ENCODE results near the gene LRCOL1.

The LRCOL1 gene

DNA sequence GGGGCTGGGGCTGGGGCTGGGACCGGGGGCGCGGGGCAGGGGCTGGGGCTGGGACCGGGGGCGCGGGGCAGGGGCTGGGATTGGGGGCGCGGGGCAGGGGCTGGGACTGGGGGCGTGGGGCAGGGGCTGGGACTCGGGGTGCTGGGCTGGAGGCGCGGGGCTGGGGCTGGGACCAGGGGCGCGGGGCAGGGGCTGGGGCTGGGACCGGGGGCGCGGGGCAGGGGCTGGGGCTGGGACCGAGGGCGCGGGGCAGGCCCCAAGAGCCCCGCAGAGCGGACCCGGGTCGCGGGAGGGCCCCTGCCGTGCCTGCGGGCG lies 8.6 kb upstream of the LRCOL1 start:
- no peak for DNase-seq (ENCODE audit: low read depth in 2 of 2)

DNA sequence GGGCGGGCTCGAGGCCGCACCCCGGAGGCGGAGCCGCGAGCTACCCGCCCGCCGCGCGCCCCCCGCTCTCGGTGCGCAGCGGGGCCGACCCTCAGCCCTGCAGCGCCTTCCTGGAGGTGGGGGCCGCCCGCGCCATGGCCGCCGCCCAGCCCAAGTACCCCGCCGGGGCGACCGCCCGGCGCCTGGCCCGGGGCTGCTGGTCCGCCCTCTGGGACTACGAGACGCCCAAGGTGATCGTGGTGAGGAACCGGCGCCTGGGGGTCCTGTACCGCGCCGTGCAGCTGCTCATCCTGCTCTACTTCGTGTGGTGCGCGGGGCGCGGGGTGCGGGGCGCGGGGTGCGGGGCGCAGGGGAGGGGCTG lies 8.3 kb upstream of the LRCOL1 start, which contains the start of gene P2RX2:
P2RX2 (plus strand) TSS at position 94 of the 361 bp plus-strand sequence; CDS start at position 135, 41 bp downstream.
- no peak for DNase-seq (ENCODE audit: low read depth in 2 of 2)

DNA sequence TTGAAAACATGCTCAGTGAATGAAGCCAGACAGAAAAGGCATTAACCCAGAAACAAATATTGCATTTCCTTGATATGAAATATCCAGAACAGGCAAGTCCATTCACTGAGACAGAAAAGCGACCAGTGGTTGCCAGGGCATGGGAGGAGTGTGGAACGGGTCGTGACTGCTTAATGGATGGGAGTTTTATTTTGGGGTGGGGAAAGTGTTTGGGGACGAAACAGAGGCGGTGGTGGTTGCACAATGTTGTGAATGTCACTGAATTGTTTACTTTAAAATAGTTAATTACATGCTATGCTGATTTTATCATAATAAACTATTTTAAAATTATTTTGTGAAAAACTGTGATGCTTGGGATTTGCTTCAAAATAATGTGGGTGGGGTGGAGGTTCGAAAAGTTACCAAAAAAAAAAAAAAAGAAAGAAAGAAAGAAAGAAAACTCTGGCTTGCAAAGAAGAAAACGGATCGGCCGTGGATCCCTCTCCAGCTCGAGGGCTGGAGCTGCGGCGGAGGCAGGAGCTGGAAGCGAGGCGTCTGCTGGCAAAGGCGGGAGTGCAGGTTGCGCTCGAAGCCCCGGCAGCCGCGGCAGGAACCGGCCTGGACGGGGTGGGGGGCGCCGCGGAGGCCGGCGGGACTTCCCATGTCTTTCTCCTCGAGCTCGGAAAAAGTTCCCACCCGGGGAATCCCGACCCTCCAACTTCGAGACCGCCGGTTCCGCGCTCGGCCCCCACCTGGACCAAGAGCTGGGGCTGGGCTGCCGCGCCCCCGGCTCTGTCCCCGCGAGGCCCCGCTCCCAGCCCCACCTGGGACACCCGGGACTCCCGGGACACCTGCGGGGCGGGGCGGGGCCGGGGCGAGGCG lies 7.7 kb upstream of the LRCOL1 start:
- DNase-seq (ENCODE audit: low read depth in 2 of 2), result no peak

DNA sequence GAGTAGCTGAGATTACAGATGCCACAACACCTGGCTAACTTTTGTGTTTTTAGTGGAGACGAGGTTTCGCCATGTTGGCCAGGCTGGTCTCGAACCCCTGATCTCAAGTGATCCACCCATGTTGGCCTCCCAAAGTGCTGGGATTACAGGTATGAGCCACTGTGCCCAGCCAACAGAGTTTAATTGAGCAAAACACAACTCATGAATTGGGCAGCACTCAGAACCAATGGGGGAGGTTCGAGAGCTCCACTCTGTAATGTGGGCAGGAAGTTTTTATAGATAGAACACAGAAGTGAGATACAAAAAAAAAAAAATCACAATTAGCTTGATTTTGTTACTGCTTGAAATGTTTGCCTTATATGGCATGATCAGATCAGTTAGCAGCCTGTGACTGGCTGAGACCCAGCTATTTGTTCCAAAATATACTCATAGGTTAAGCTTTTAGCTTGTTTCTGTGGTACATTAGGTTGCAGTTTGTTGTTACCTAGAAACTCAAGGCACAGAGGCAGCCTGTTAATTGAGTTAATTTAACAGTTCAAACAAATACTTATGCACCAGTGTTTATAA lies 6.8 kb upstream of the LRCOL1 start:
- DNase-seq (ENCODE audit: low read depth in 2 of 2), result no peak

DNA sequence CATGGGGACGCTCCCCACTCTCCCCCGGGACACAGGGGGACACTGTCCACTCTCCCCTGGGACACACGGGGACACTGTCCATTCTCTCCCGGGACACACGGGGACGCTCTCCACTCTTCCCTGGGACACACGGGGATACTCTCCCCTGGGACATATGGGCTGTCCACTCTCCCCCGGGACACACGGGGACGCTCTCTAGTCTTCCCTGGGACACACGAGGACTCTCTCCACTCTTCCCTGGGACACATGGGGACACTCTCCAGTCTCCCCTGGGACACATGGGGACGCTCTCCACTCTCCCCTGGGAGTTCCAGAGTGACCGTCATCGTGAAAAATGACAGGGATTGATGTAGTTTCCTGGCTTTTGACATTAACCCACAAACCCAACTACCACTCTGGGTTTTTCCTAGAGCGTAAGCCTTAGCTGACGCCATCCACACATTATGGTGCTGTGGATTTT lies 5.2 kb upstream of the LRCOL1 start:
- no peak for DNase-seq (ENCODE audit: low read depth in 2 of 2)

DNA sequence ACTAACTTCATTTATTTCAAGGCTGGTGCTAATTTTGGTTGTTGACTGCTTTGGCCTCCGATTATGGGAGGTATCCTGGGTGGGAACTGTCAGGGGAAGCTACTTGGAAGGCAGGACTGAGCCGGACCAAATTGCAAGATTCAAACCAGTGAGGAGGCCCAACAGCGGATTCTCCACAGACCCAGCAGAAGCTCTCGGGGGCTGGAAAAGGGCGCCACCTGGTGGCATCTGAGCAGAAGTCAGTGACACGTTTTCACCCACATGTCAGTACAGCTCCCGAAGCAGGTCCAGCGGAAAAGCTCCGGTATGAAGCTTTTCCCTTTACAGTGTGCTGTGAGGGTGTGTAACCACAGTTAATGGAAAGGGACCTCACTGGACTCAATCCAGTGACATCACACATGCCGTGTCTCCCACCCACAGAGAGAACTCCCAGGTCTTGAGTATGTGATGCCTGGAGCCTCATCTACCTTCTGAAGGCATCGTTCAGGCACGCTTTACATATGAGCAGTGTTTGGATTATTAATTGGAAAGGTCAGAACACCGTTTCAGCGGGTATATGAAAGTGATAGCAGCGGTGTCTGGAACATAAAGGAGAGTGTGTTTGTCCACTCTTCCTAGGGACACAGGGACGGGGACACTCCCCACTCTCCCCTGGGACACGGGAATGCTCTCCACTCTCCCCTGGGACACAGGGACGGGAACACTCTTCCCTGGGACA lies 4.6 kb upstream of the LRCOL1 start:
- peak; percentile 65 for DNase-seq (ENCODE audit: low read depth in 2 of 2)

DNA sequence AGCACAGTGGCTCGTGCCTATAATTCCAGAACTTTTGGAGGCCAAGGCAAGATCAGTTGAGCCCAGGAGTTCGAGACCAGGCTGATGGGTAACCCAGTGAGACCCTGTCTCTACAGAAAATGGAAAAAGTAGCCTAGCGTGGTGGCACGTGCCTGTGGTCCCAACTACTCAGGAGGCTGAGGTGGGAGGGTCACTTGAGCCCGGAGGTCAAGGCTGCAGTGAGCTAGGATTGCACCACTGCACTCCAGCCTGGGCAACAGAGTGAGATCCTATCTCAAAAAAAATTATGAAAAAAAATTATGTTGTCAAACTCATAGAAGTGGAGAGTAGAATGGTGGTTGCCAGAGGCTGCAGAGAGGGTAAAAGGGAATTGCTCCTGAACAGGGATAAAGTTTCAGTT lies 3.6 kb upstream of the LRCOL1 start:
- DNase-seq (ENCODE audit: low read depth in 2 of 2), result no peak

DNA sequence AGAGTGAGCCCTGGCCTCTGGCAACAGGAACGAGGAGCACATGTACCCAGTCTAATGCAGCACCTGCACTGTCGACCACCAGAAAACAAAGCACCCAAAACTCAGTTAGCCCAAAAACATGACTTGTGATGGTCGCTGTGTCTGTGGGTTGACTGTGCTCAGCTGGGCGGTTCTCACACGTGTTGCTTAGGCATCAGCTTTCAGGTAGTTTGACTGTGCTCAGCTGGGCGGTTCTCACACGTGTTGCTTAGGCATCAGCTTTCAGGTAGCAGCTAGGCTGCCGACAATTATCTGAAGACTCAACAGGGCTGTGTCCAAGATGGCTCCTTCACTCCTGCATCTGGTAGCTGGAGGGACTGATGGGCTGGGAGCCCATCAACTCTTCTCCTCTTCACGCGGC lies 1.2 kb upstream of the LRCOL1 start:
- no peak for DNase-seq (ENCODE audit: low read depth in 2 of 2)

DNA sequence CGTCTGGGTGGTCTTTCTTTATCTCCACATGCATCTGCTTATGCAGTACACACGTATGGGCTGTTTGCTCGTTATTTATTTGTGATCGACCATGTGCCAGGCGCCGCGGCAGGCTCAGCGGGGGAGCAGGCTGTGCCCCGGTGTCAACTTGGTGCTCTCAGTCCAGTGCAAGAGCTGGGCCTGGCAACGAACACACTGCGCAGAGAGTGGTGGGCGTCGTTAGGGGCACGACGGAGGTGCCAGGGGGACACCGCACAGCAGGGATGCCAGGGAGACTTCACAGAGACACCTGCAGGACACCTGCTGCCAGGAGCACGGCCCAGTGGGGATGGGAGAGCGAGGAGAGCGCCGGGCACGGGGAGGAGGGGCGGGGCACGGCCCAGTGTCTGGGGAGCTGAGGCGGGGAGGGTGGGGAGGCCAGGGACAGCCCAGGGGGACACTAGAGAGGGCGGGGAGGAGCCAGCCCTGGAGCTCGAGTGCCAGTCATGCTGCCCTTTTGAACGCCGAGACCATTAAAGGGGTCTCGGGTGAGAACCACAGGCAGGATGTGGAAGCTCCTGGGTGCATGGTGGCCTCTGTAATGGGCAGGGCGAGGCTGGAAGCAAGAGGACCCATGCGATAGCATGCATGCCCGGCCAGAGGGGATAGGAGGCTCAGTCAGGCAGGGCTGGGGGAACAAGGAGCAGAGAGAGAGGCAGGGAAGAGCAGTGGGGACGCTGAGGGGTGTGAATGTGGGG lies 652 bp upstream of the LRCOL1 start:
- DNase-seq (ENCODE audit: low read depth in 2 of 2), result no peak

DNA sequence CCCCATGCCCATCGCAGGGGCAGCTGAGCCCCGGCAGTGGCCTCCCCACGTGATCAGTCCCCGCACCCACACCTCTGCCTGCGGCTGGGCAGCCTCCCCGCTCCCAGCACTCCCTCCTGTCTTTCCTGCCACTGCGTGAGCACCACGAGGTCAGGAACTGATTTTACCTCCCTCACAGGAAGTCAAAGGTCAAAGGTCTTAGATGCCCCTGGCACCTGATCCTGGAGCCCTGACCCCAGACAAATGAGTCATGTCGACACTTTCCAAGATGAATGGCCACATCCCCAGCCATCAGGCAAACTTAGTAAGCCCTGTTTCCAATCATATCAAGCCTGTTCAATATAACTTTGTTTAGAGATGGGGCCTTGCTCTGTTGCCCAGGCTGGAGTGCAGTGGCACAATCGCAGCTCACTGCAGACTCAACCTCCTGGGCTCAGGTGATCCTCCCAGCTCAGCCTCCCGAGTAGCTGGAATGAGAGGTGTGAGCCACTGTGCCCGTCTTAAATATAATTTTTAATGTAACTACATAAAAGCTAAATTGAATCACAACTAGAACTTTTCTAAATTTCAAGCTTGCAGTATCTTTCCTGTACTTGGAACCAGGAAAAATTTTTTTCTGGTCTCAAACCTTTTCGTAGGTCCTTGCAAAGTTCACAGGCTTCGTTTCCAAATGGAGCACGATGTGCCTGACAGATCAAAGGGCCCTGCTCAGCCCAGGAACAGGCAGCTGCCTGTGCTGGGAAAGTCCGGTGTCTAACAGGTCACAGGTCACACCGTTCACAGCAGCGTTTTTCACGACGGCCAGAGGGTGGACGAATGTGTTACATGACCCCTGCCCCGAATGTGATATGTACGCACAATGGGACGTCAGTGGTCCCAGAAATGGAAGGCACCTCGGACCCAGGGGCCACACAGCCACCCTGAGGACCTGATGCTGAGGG lies 1.9 kb downstream of the LRCOL1 start:
- no peak for DNase-seq (ENCODE audit: low read depth in 2 of 2)

DNA sequence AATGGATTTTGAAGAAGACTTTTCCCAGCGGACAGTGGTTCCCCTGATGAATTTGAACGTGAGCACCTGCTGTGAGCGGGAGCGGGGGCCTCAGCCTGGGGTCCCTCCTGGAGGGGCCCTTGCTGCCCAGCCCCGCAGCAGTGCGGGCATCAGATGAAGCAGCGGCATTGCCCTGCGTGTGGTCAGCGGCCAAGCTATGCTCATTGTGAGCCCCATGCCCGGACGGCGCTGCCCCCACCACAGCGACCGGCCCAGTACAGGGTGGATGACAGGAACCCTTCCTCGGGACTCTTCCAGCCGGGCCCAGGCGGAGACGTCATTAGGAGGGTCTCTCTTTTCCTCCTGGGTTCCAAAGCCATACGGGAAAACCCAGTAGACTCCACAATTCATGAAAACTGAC lies 3.5 kb downstream of the LRCOL1 start:
- DNase-seq (ENCODE audit: low read depth in 2 of 2), result no peak

DNA sequence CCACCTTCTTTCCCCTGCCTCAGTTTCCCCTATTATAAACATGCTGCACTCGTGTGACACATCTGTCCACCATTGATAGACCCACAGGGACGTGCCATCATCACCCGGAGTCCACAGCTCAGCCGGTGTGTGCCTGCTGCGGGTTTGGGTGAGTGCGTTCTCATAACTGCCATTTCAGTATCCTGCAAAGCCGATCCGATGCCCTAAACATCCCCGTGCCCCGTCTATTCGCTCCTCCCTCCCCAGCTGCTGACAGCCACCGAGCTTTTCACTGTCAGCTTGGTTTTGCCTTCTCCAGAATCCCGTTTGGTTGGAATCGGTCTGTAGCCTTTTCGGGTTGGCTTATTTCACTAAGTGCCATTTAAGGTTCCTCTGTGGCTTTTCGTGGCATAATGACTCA lies 3.9 kb downstream of the LRCOL1 start:
- DNase-seq (ENCODE audit: low read depth in 2 of 2), result no peak

DNA sequence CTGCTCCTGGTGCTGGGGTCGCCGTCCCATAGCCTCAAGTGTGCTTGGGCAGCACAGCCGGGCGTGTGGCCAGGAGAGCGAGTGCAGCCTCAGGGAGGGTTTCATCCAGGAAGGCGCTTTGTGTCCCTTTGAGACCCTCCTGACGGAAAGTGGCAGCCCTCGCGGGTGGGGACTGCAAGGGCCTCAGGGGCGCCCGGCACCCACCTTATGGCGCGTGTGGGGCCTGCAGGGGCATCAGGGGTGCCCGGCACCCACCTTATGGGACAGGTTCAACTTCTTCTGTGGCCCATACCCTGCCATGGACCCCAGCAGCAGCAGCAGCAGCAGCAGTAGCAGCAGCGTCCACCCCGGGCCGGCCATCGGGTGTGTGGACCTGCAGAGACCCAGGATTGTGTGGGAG lies 4.5 kb downstream of the LRCOL1 start:
- DNase-seq (ENCODE audit: low read depth in 2 of 2), result no peak

DNA sequence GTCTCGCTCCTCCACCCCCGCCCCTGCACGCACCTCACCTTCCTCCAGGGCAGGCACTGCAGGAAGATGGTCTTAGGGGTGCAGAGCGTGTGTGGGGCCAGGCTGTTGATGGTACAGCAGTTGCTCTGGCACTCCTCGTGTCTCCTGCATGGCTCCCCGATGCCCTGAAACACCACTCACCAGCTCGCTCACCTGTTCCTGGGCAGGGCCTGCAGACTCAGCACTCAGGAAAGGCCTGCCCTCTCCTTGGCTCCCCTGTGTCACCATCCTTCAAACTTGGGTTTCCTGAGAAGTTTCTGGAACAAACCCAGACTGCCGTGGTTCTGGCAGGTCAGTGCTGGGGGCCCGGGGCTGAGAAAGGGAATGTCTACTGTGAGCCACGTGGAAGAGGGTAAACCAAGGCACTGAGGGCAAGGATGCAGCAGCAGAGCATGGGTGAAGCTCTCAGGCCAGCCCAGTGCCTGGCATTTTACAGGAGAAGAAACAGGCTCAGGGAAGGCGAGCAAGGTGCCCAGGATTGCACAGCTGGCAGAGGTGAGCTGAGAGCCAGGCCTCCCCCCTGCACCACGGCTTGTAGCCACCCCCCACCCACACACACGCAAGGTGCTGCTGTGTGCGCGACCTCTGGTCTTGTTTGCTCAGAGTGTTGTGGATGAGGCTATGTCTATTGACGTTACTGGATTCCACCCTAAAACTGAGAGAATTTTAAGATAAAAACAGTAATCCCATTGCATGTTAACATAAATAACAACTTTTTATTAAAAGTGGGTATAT lies 5.5 kb downstream of the LRCOL1 start:
- no peak for DNase-seq (ENCODE audit: low read depth in 2 of 2)

DNA sequence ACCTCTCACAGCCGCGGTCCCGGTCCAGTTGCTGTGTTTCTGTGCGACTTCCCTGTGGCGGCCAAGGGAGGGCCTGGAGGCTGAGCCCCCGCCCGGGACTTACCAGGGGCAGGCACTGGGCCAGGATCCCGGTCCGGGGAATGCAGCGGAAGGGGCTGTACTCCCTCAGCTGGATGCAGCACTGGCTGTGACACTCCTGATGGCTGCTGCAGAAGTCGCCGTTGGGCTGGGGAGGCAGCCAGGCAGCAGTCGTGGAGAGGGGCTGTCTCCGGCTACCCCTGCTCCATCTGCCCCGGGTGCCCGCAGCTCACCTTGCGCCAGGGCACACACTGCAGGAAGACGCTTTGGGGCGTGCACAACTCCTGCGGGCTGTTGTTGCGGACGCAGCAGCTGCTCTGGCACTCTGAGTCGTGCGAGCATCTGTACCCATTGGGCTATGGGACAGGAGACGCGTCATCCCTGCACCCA lies 6.2 kb downstream of the LRCOL1 start:
- DNase-seq (ENCODE audit: low read depth in 2 of 2), result no peak

DNA sequence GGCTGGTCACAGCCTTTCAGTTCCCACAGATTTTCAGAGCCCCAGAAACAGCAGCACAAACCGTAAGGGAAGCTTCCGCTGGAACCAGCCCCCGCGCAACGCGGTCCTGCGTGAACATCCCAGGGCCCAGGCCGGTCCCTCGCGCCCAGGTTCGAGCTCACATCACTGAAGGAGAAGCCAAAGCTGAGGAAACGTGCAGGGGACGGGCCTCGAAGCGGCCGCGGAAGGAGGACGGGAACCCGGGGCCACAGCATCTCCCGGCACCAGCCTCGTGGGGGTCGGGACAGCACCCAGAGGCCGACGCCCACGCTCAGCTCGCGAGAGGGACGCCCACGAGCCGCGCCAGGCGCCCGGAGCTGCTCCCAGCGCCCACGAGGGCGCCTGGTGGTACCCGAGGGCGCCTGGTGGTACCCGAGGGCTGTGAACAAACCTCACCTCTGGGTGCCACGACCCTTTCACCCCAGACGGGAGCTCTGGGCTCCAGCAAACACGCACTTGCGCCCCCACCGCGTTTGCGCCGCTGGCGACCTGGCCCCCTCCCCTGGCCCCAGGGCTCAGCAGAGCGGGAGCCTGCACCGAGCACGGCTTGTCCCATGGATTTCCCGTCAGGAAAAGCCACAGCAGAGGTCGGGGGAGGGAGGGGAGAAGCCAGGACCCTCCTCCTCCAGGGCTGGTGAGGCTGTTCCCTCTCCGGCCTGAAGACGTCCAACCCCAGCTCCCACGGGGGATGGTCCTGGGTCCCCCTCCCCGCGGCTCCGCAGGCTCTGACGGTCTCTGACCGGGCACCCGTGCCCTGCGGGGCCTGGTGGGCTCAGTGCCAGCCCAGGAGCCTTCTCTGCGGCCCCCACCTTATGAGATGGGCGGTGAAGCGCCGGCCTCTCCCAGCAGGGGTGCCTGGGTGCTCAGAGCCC lies 6.9 kb downstream of the LRCOL1 start:
- DNase-seq (ENCODE audit: low read depth in 2 of 2), result no peak

DNA sequence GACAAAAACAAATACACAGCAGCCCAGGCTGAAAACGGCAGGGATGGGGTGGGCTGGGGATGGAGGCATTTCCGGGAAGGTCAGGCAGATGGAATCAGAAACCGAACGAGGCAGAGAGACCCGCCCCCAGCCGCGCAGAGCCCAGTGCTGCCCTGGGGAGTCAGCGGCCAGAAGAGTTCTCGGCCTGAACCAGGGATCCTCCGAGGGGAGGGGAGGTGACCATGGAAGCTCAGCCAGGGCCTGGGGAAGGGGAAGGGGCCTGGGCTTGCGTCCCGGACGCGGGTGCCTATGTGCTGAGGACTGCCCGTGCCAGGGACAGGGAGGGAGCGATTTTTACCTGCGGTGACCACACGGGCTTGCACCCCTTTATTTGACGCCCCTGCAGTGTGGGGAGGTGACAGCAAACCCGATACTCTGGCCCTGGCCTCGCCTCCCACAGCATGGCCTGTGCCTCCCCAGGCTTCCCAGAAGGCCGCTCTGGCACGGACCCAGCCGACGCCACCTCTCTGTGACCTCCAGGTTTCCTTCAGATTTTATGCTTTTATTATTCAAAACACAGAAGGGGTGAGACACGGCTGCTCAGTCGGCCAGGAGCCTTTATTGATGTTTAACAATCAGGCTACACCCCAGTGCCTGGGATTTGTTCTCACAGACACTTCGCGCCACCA lies 7.7 kb downstream of the LRCOL1 start:
- DNase-seq (ENCODE audit: low read depth in 2 of 2), result no peak

DNA sequence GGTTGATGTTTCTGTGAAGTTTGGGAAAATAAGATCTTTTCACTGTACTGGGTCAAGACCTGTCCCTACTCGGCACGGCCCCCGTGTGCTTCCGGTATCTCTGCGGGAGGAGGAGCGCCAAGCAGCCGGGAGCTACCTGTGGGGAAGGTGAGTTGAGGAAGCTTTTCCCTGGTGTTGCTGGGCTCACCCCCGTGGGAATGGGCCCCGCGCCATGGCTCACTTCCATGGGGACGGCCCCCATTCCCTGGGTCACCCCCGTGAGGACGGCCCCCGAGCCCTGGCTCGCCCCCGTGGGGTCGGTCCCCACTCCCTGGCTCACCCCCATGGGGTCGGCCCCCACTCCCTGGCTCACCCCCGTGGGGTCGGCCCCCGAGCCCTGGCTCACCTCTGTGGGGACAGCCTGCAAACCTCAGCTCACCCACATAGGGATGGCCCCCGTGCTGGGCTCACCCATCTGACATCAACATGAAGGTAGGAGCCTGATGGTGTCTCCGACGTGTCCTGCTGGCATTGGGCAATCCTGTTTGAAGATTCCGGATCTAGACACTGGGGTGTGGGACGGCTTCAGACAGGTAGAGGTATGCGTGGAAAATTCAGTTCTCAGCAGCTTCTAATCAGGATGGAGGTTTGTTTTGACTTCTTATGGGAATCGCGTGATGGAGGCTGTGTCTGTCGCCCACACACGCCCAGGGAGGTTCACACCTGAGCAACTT lies 9.1 kb downstream of the LRCOL1 start:
- DNase-seq (ENCODE audit: low read depth in 2 of 2), result no peak

Measured in stimulated activated CD8-positive, alpha-beta memory T cell treated with anti-CD3 and anti-CD28 coated beads, Interleukin-7, amount 100 ng/mL, for 4 hours (primary cell).